Tongue (tissue), 2 donors: ENCODE results near the gene MLXIP. TPM values are rescaled to one million over a fixed set of nuclear protein-coding genes. Genes with fewer than 3 reads are reported as not detected.
"Not testable (repeated sequence)": the region's sequence is repeated elsewhere in the genome, so short reads cannot be mapped to it uniquely, and the experiment has no call there.

ENCODE experiments used
- DNase-seq: peaks from one replicate; pipeline ENCODE4 v3.0.0-alpha.2; 2015
- total RNA-seq: library from RNA; depleted of rRNA; stranded (reverse); fragments of >200 nt; gene quantifications from one replicate; pipeline ENCODE4 v1.2.3, GENCODE V29; 2014

Gene MLXIP
- total RNA-seq, 1 donor from 2014 or later, result 15.9 TPM

DNA sequence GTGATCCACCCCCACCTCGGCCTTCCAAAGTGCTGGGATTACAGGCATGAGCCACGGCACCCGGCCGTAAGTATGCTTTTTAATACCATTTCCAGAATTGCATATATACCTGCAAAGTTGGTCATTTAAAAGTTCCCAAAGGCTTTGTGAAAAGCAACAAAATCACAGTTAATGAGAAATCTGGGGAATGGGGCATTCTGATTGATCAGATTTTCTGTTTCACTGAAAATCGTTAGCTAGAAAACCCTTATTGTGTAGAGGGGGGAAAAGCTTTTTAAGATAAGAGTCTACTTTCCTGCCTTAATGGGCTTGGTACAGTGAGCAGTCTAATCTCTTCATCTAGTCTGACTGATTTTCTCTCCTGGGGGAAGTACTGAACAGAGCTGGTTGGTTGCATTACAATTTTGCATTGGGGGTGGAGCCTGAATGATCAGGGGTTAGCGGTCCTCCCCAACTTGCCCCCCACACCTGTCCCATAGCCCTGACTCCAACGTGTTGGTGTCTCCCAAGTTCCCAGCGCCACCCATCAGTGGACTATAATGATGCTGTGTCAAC is 71.6 kb downstream of the MLXIP start:
- no peak for DNase-seq

DNA sequence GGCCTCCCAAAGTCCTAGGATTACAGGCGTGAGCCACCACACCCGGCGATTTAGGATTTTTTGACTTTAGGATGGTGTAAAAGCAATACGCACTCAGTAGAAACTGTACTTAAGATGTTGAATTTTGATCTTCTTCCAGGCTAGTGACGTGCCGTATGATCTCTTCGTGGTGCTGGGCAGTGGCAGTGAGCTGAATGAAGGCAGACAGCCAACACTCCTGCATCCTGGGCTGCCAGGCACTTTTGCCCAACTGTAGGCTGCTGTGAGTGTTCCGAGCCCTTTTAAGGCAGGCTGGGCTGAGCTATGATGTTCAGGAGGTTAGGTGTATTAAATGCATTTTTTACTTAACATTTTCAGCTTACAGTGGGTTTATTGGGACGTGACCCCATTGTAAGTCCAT is 74.2 kb downstream of the MLXIP start:
- DNase-seq, result no peak

DNA sequence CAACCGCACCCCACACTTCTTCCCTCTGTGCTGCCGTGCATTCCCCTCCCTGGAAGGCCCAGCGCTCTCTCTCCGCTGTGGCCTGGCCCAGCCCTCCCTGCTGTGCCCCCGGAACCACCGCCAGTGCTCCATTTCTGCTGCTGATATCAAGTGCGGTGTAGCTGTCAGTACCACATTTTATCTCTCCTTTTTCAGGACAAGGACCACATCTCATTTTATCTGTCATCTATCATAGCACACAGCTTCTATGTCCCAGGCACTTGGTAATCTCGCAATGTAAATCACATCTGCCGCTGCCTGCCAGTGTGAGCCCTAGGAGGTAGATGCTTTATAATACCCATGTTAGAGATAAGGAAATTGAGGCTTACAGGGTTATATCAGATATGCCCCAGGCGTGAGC is 77.1 kb downstream of the MLXIP start:
- DNase-seq, result no peak

DNA sequence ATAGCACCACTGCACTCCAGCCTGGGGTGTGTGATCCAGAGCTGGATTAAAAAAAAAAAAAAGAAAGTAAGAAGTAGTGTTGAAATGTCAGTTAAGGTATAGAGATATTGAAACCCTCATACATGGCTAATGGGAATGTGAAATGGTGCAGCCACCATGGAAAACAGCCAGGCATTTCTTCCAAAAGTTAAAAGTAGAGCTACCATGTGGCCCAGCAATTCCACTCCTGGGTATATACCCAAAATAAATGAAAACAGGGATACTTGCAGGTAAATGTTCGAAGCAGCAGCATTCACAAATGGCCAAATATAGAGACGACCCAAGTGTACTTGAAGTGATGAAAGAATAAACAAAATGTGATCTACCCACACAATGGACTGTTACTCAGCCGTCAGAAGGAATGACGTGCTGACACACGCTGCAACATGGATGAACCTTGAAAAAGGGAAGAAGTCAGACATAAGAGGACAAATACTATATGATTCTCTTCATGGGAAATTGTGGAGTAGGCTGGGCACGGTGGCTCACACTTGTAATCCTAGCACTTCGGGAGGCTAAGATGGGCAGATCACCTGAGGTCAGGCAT is 80.2 kb downstream of the MLXIP start:
- no peak for DNase-seq

DNA sequence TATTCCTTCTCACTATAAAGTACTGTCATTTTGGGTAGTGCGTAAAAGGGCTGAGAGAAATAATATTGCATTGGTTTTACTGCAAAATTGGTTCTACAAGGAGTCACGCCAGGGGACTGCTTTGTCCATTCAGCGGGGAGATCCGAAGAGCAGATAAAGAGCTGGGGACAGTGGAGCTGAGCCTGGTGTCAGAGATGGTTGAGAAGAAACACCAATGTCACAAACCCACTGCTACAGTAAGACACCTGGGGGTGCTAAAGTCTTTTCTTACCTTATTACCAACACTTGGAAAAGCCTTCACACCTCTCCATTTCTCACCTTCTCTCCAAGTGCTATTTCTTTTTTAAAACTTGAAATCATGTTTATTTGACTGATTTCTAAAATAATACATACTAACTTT is 81.3 kb downstream of the MLXIP start:
- DNase-seq, result no peak

DNA sequence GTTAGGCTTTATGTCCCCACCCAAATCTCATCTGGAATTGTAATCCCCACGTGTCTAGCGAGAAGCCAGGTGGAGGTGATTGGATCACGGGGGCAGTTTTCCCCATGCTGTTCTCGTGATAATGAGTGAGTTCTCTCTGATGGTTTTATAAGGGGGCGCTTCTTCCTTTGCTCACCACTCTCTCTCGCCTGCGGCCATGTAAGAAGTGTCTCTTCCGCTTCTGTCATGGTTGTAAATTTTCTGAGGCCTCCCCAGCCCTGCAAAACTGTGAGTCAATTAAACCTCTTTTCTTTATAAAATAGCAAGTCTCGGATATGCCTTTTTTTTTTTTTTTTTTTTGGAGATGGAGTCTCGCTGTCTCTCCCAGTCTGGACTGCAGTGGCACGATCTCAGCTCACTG is 82.2 kb downstream of the MLXIP start:
- DNase-seq, result no peak

DNA sequence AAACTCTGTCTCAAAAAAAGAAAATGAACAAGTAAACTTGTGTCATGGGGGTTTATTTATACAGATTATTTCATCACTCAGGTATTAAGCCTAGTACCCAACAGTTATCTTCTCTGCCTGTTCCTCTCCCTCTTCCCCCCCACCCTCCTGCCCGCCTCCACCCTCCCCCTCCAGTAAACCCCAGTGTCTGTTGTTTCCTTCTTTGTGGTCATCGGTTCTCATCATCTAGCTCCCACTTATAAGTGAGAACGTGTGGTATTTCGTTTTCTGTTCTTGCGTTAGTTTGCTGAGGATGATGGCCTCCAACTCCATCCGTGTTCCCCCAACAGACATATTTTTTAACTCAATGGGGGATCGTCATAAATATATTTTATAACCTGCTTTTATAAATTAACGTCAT is 83.1 kb downstream of the MLXIP start:
- no peak for DNase-seq

DNA sequence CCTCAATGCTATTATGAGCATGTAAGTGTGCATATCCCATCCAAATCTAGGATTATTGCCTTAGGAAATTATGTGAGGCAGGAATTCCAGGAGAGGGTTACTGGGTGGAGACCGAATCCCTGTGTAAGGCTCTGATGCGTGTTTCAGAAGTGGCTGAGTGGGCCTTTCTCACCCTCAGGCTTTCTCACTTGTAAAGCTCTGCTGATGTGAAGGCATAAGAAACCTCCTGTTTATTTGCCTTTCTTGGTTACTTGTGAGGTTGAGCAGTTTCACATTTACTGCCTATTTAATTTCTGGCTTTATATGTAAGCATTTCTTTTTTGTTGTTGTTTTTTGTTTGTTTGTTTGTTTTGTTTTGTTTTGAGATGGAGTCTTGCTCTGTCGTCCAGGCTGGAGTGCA is 84.4 kb downstream of the MLXIP start:
- no peak for DNase-seq

DNA sequence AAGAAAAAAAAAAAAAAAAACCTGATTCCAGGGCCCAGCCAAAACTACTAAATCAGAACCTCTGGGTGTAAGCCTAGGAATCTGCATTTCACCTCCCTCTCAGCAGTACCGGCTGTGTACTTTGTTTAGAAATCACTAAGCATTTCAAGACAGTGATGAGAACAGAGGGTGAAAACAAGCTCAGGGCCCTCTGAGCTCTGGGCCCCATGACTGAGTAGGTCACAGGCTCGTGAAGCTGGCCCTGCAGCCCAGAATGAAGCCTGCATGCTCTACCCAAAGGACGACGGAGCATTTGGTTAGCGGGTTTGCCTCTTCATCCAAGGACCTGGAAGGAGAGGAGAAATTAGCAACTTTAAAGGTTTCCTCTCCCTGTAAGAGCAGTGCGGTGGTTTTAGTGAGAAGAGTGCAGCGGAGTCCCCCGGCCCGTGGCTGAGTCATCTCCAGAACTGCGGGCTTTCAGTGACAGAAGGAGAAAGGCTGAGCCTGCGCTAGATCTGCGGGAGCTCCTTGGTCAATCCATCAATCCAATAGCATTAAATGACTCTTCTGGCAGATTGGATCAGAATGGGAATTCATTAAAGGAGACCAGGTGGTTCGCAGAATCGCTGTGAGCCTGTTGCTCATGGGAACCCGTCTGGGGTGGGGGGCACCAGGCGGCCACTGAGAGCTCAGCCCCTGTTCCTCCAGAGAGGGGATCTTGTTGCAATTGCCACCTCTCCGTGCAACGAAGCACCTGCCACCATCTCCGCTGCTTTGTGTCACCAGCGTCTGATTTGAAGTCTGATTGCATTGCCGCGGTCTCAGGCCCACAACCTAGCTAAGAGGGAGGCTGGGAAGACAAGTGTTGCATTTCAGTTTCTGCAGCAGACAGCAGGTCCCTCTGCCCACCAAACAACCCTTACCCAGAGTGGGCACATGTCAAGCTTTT is 88.1 kb downstream of the MLXIP start:
- no peak for DNase-seq

DNA sequence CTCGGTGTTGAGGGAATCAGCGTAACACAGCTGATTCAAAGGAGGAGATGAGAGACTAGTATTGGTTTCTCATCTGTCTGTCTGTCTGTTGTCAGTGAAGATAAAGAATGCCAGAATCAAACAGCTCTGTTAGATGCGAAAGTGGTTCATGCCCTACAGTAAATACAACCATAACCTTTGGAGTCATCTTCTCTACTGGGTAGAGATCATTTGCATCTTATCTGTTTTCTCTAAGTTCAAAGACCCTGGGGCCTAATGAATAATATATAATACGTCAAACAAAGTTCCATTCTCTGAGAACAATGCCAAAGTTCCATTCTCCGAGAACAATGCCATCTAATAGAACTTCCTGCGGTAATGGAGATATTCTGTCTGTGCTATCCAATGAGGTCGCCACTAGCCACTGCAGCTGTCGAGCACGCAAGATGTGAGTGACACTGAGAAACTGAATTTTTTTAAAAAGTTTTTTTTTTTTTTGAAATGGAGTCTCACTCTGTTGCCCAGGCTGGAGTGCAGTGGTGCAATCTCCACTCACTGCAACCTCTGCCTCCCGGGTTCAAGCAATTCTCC is 88.9 kb downstream of the MLXIP start:
- no peak for DNase-seq

DNA sequence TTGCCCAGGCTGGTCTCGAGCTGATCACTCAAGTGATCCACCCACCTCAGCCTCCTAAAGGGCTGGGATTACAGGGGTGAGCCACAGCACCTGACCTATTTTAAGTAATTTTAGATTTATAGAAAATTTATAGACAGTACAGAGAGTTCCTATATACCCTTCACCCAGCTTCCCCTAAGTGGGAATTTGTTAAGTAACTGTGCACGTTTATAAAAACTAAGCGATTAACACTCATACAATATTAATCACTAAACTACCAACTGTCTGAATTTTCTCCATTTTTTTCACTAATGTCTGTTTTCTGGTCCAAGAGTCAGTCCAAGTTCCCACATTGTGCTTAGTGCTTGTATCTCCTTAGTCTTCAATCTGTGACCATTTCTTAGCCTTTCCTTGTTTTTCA is 89.9 kb downstream of the MLXIP start:
- no peak for DNase-seq

DNA sequence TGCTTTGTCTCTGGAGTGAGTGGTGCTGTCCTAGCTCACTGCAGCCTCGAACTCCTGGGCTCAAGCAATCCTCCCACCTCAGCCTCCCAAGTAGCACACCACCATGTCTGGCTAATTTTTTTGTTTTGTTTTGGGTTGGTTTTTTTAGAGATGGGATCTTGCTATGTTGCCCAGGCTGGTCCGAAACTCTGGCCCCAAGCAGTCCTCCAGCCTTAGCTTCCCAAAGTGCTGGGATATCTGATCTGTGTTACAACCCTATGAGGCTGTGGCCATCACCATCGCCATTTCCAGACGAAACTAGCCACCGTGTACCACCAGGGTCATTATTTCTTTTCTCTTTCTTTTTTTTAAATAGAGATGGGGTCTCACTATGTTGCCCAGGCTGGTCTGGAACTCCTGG is 92.8 kb downstream of the MLXIP start:
- DNase-seq, result no peak

DNA sequence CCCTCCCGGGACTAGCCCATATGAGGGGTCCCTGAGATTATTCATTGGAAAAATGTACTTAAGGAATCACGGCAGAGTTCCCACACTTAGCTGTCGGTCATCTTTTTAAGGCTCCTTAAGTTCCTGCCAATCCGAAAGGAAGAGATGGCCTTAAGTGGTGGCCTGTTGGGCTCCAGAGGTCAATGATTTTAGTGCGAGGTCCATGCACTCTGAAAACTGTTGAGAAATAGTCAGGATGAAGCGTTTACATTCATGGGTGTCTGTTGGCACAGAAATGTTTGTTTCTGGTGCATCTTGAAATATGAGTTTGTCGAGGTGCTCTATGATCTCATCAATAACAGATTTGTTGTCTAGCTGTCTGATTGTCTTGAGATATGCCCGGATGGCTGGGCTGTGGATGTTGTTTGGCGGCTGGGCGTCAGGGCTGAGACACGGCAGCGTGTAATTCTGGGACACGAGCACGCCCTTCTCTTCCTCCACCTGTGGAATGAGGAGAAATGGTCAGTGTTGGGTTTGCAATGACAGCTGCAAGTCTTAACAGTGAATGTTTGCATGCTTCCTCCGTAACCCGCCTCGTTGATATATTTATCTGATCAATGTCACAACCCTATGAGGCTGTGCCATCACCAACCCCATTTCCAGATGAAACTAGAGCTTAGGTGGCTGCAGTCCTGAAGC is 93.8 kb downstream of the MLXIP start:
- DNase-seq, result no peak

DNA sequence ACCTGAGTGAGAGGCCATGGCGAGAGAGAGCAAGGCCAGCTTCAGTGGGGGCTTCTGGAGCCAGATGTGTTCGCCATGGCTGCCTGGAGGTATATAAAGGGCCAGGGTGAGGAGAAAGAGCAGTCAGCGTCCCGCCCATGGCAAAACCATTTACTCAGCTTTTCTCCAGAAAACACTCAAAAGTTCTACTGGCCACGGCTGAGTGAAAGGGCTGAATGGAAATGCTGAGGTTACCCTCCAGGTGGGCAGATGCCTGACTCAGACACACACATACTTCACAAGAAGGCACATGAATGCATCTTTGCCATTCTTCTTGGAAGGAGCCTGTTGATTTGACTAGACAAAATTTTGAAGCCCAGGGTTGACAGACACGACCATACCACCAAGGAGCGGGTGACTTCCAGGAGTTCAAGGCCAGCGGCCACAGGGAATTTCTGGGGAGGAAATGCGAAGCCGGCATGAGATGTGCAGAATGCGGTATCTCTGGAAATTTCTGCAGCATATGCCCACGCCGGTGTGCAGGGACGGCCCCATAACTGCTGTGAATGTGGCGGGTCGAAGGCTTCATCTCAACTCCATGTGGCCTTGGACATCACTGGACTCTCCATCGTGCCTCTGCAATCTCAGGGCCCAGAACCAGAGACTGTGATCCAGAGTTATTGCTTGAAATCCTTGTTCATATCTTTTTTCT is 95.7 kb downstream of the MLXIP start, which contains the start of gene IL31:
TSS of gene IL31 (minus strand) at position 67 of the 691 bp plus-strand sequence. CDS start at position 18, 49 bp downstream.
- no peak for DNase-seq

DNA sequence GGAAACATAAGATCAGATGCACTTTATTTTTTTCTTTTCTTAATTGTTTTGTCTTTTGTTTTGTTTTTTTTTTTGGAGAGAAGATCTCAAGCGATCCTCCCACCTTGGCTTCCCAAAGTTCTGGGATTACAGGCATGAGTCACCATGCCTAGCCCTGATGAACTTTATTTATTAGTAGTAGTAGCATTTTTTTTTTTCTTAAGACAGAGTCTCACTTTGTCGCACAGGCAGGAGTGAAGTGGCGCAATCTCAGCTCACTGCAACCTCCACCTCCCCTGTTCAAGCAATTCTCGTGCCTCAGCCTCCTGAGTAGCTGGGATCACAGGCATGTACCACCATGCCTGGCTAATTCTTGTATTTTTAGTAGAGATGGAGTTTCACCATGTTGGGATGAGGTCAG is 97.9 kb downstream of the MLXIP start:
- DNase-seq, result not testable (repeated sequence)

DNA sequence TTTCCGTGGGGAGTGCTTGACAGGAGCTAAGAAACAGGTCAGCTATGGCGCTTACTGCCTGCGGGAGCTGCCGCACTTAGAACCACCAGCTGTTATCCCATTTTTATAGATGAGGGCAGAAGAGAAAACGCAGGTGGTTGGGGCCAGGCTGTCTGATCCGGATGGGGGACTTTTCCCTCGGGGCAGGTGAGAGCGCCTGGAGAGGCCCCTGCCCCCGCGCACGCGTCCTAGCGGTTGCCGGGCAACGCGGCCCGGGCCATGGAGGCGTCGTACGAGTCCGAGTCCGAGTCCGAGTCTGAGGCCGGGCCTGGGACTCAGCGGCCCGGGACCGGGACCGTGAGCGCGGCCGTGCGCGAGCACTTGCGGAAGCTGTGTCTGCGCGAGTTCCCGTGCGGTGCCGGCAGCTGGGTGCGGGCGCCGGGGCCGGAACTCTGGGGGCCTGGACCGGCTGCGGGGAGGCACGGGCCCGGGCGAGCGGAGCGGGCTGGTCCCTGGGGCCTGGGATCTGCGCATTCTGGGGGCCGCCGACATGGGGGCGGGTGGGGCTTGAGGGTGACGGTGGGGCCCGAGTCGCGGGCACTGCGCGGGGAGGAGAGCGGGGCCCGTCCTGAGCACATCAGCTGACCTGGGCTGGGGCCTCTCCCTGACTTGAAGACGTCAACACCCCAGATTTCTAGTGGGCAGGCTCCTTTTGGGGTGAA is 104.5 kb downstream of the MLXIP start, which contains the start of gene LRRC43:
TSS of gene LRRC43 (plus strand) at position 237 of the 701 bp plus-strand sequence. CDS start at position 259, 22 bp downstream.
- peak; percentile 64 for DNase-seq

DNA sequence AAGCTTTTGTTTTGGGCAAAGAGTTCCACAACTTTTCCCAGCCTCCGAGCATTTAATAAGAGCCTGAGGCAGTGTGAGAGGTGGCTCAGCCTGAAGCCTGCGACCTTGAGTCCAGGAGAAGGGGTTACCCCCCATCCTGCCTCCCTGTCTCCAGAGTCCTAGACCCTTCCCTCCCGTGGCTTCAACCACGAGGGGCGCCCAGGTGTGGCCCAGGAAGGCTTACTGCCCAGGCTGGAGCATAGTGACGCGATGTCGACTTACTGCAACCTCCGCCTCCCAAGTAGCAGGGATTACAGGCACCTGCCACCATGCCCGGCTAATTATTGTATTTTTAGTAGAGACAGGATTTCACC is 105.0 kb downstream of the MLXIP start:
- no peak for DNase-seq

DNA sequence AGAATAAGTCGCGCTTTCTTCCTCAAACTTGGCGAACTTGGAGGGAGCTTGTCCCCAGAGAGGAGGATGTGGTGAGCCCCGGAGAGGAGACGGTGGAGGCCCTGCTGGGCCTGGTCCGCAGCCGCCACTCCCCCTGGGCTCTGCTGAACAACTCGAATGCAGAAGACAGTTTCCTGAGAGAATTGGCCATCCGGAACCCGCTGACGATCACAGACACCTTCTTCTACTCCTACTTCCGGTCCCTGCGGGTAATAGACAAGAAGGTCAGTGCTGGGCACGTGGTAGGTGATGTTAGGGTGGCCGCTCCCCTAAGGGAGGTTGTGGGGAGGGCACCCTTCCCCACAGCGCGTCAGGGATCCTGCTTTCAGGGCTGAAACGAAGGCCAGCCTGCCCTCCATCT is 106.0 kb downstream of the MLXIP start:
- DNase-seq, result no peak

DNA sequence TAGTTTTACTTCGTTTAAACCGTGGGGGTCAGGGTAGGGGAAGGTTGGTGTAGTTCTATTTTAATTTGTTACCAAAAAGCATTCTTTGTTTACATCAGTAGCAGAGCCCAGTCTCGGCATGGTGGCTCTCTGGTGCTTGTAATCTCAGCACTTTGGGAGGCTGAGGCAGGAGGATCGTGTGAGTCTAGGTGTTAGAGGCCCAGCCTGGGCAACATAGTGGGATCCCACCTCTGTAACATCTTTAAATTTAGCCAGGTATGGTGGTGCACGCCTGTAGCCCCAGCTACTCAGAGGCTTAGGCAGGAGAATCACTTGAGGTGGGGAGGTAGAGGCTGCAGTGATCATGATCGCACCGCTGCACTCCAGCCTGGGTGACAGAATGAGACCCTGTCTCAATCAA is 106.5 kb downstream of the MLXIP start:
- DNase-seq, result no peak

DNA sequence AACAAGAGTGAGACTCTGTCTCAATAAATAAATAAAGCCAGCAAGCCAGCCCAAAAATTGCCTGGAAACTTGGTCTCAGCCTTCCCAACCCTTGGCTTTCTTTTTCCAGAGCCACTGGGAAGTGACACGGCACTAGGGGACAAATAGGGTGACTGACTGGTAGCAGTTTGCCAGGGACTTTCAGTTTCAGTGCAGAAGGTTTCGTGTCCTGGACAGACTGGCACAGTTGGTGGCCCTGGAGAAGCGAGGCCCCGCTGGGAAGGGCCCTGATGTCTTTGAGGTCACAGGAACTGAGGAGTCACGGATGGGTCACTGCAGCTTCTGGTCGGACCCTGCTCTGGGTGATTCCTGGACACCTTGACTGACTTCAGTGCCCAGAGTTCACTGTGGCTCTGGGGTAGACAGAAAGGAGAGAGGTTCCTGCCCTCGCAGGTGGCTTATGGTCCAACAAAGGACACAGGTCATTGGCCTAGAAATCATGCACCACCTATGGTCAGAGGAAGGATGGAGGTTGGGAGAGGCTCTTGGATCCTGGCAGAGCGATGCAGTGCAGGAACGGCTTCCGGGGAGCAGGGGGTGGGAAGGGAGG is 107.0 kb downstream of the MLXIP start:
- DNase-seq, result no peak

DNA sequence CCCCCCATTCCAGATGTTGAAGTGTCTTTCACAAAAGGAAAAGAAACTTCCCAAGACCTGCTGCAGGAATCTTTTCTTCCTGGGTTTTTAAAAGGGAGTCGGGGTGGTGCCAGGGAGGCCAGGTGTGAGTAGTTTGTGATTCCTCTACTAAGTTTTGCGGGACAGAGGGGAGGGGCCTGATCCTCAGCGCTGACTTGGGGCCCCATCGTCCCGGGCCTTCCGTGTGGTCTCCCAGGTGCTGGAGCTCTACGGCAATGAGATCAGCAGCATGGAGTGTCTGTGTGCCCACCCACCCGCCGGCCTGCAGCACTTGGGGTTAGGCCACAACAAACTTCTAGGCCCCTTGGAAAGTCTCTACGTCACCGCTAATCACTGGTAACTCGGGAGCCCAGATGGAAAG is 108.9 kb downstream of the MLXIP start:
- DNase-seq, result no peak
